Measurements from ENCODE around the gene PLEKHM1. TPM values are rescaled to one million over a fixed set of nuclear protein-coding genes. Genes with fewer than 3 reads are reported as not detected.
"Not testable (repeated sequence)": the region's sequence is repeated elsewhere in the genome, so short reads cannot be mapped to it uniquely, and the experiment has no call there.

Gene PLEKHM1
- total RNA-seq, 2 experiments from 2014 or later, result 25.7 to 26.3 TPM

GRCh38 chr17:45468293-45469203, 22.0 kb downstream of the PLEKHM1 start:
- CTCF ChIA-PET, POLR2A ChIA-PET: not testable (repeated sequence)

- CTCF ChIA-PET, POLR2A ChIA-PET: not testable (repeated sequence)
These were observed 28.8 kb downstream of the PLEKHM1 start for GRCh38 chr17:45461524-45462327.

GRCh38 chr17:45460422-45460821, 30.1 kb downstream of the PLEKHM1 start:
- CTCF ChIA-PET, result not testable (repeated sequence)

GRCh38 chr17:45454341-45454740, 36.2 kb downstream of the PLEKHM1 start:
- POLR2A ChIA-PET, CTCF ChIA-PET: not testable (repeated sequence)

More at GRCh38 chr17:45460422-45460821, 30.1 kb downstream of the PLEKHM1 start:
- POLR2A ChIA-PET, result not testable (repeated sequence)

GRCh38 chr17:45453731-45454130, 36.8 kb downstream of the PLEKHM1 start:
- CTCF ChIA-PET, POLR2A ChIA-PET: not testable (repeated sequence)

GRCh38 chr17:45453225-45453534, 37.3 kb downstream of the PLEKHM1 start:
- POLR2A ChIA-PET, CTCF ChIA-PET: not testable (repeated sequence)

GRCh38 chr17:45452329-45453224, 37.9 kb downstream of the PLEKHM1 start:
- POLR2A ChIA-PET, CTCF ChIA-PET: not testable (repeated sequence)

GRCh38 chr17:45451660-45452059, 38.9 kb downstream of the PLEKHM1 start:
- CTCF ChIA-PET, POLR2A ChIA-PET: not testable (repeated sequence)

GRCh38 chr17:45451131-45451530, 39.4 kb downstream of the PLEKHM1 start:
- ChIA-PET POLR2A (no interaction called here), CTCF (interaction anchor here (0.5 kb wide), 1 partner anchor 1802 kb away, joined by 3 read pairs; no protein-coding TSS in a partner anchor)

GRCh38 chr17:45449708-45450329, 40.7 kb downstream of the PLEKHM1 start:
- CTCF ChIA-PET, POLR2A ChIA-PET: not testable (repeated sequence)

- CTCF ChIA-PET, POLR2A ChIA-PET: not testable (repeated sequence)
These were observed 41.3 kb downstream of the PLEKHM1 start for GRCh38 chr17:45449260-45449659.

GRCh38 chr17:45448483-45448882, 42.0 kb downstream of the PLEKHM1 start:
- POLR2A ChIA-PET, CTCF ChIA-PET: not testable (repeated sequence)

- POLR2A ChIA-PET, CTCF ChIA-PET: not testable (repeated sequence)
These were observed 42.5 kb downstream of the PLEKHM1 start for GRCh38 chr17:45448066-45448465.

GRCh38 chr17:45447650-45448049, 42.9 kb downstream of the PLEKHM1 start:
- CTCF ChIA-PET, POLR2A ChIA-PET: not testable (repeated sequence)

GRCh38 chr17:45446872-45447625, 43.5 kb downstream of the PLEKHM1 start:
- POLR2A ChIA-PET, CTCF ChIA-PET: not testable (repeated sequence)

- POLR2A ChIA-PET, CTCF ChIA-PET: not testable (repeated sequence)
These were observed 44.4 kb downstream of the PLEKHM1 start for GRCh38 chr17:45445901-45446743.

- CTCF ChIA-PET, POLR2A ChIA-PET: not testable (repeated sequence)
These were observed 45.4 kb downstream of the PLEKHM1 start for GRCh38 chr17:45444856-45445820.
